HUES48 (cell line): ENCODE data around the gene GSK3A.

Experiments
- H3K27ac ChIP-seq: one replicate; pipeline ENCODE4 v1.7.0; 2013; ENCODE audit warnings: low read depth, low read length, inconsistent platforms
- H3K27me3 ChIP-seq: 2 replicates; pipeline ENCODE4 v1.6.1; 2013; ENCODE audit warnings: mild to moderate bottlenecking, low read length; ENCODE audit not compliant: control insufficient read depth, insufficient read depth
- H3K36me3 ChIP-seq: 2 replicates; pipeline ENCODE4 v1.6.1; 2013; ENCODE audit warnings: low read length; ENCODE audit not compliant: control insufficient read depth, insufficient read depth
- H3K4me1 ChIP-seq: 2 replicates; pipeline ENCODE4 v1.6.1; 2013; ENCODE audit warnings: mild to moderate bottlenecking, low read length; ENCODE audit not compliant: control insufficient read depth, insufficient read depth
- H3K4me3 ChIP-seq: 2 replicates; pipeline ENCODE4 v1.5.1; 2013; ENCODE audit warnings: mild to moderate bottlenecking, low read depth, low read length
- H3K9ac ChIP-seq: 2 replicates; pipeline ENCODE4 v1.6.1; 2013; ENCODE audit warnings: mild to moderate bottlenecking, low read depth, low read length, moderate library complexity
- H3K9me3 ChIP-seq: 2 replicates; pipeline ENCODE4 v1.6.1; 2013; ENCODE audit warnings: low read length; ENCODE audit not compliant: control insufficient read depth, insufficient read depth

Gene GSK3A

GRCh38 chr19:42242512-42243409 lies at the start of gene GSK3A:
GSK3A (minus strand) TSS chr19:42242602; CDS start chr19:42242465, 137 bp downstream.
- no peaks in the 10 kb centered on the region for H3K9me3 ChIP-seq
- peaks cover 12% of the 10 kb centered on the region for H3K4me1 ChIP-seq
- peak within 1 kb of the TSS; percentile 85 for H3K27ac ChIP-seq
- H3K9ac ChIP-seq: peak within 1 kb of the TSS; percentile 60
- H3K36me3 ChIP-seq: peaks cover 12% of the 10 kb centered on the region; the same call in 1 of the 2 replicates
- H3K27me3 ChIP-seq: no peaks in the 10 kb centered on the region
- peak within 1 kb of the TSS; percentile 93 for H3K4me3 ChIP-seq

- peaks cover 5% of the 10 kb centered on the region; the same call in 1 of the 2 replicates for H3K4me1 ChIP-seq
- no peak overlapping the region for H3K27ac ChIP-seq
- H3K9me3 ChIP-seq: no peaks in the 10 kb centered on the region
- H3K9ac ChIP-seq: no peak overlapping the region
- H3K36me3 ChIP-seq: peaks cover 75% of the 10 kb centered on the region
- H3K4me3 ChIP-seq: no peak overlapping the region
- H3K27me3 ChIP-seq: no peaks in the 10 kb centered on the region
Measured at GRCh38 chr19:42291435-42291810, 49.0 kb upstream of the GSK3A start.

GRCh38 chr19:42290523-42291434 lies 48.4 kb upstream of the GSK3A start:
- peaks cover 75% of the 10 kb centered on the region for H3K36me3 ChIP-seq
- H3K9me3 ChIP-seq: no peaks in the 10 kb centered on the region
- H3K27me3 ChIP-seq: no peaks in the 10 kb centered on the region
- H3K9ac ChIP-seq: no peak overlapping the region
- no peak overlapping the region for H3K27ac ChIP-seq
- no peak overlapping the region for H3K4me3 ChIP-seq
- peaks cover 5% of the 10 kb centered on the region; the same call in 1 of the 2 replicates for H3K4me1 ChIP-seq

GRCh38 chr19:42290136-42290522 lies 47.7 kb upstream of the GSK3A start:
- Histone ChIP-seq H3K27me3 (no peaks in the 10 kb centered on the region), H3K4me3 (no peak overlapping the region), H3K9me3 (no peaks in the 10 kb centered on the region), H3K27ac (no peak overlapping the region), H3K36me3 (peaks cover 75% of the 10 kb centered on the region), H3K4me1 (peaks cover 11% of the 10 kb centered on the region), H3K9ac (no peak overlapping the region)

GRCh38 chr19:42289556-42290041 lies 47.2 kb upstream of the GSK3A start:
- Histone ChIP-seq H3K4me1 (peaks cover 14% of the 10 kb centered on the region), H3K9me3 (no peaks in the 10 kb centered on the region)

GRCh38 chr19:42288881-42289555 lies 46.6 kb upstream of the GSK3A start:
- Histone ChIP-seq H3K9me3 (no peaks in the 10 kb centered on the region), H3K4me1 (peaks cover 14% of the 10 kb centered on the region), H3K4me3 (no peak overlapping the region), H3K27me3 (no peaks in the 10 kb centered on the region), H3K27ac (no peak overlapping the region), H3K9ac (no peak overlapping the region), H3K36me3 (peaks cover 67% of the 10 kb centered on the region)

More at GRCh38 chr19:42289556-42290041, 47.2 kb upstream of the GSK3A start:
- H3K27ac ChIP-seq: no peak overlapping the region
- no peak overlapping the region for H3K4me3 ChIP-seq
- no peaks in the 10 kb centered on the region for H3K27me3 ChIP-seq
- no peak overlapping the region for H3K9ac ChIP-seq
- H3K36me3 ChIP-seq: peaks cover 73% of the 10 kb centered on the region

GRCh38 chr19:42288387-42288786 lies 46.0 kb upstream of the GSK3A start:
- Histone ChIP-seq H3K9me3 (no peaks in the 10 kb centered on the region), H3K9ac (no peak overlapping the region), H3K4me1 (peaks cover 16% of the 10 kb centered on the region), H3K27ac (no peak overlapping the region), H3K27me3 (no peaks in the 10 kb centered on the region), H3K36me3 (peaks cover 61% of the 10 kb centered on the region), H3K4me3 (no peak overlapping the region)

GRCh38 chr19:42287827-42288107 lies 45.4 kb upstream of the GSK3A start:
- H3K4me1 ChIP-seq: peaks cover 22% of the 10 kb centered on the region
- H3K27me3 ChIP-seq: no peaks in the 10 kb centered on the region
- H3K27ac ChIP-seq: no peak overlapping the region
- H3K9me3 ChIP-seq: no peaks in the 10 kb centered on the region
- H3K4me3 ChIP-seq: no peak overlapping the region
- H3K36me3 ChIP-seq: peaks cover 55% of the 10 kb centered on the region
- no peak overlapping the region for H3K9ac ChIP-seq

- H3K9ac ChIP-seq: no peak overlapping the region
- no peaks in the 10 kb centered on the region for H3K9me3 ChIP-seq
- H3K27me3 ChIP-seq: no peaks in the 10 kb centered on the region
- no peak overlapping the region for H3K4me3 ChIP-seq
- H3K27ac ChIP-seq: no peak overlapping the region
- H3K36me3 ChIP-seq: peaks cover 49% of the 10 kb centered on the region
- H3K4me1 ChIP-seq: peaks cover 26% of the 10 kb centered on the region
Measured at GRCh38 chr19:42287017-42287826, 44.8 kb upstream of the GSK3A start.
